K562 (cell line): ENCODE measurements around the gene CAPZB. TPM values are rescaled to one million over a fixed set of nuclear protein-coding genes. Genes with fewer than 3 reads are reported as not detected.

Experiments
- ATAC-seq: fragments of 200-7000 bp; cut with Tn5 transposase; 3 replicates; pipeline ENCODE4 v1.9.1; 2020; ENCODE audit warnings: moderate library complexity
- BruUV-seq: library from RNA; stranded (reverse); fragments of 400-500 nt; replicated peaks from 2 replicates; lab custom pipeline; 2021; lab: Mats Ljungman, UMichigan
- CTCF ChIA-PET: fragments of 300-600 bp; formaldehyde crosslinking; extraction: SDS; loops from one replicate; lab custom pipeline; 2021; ENCODE audit warnings: low intra/inter-chr PET ratio; lab: Yijun Ruan, JAX
- POLR2A ChIA-PET: fragments of 300-600, 350-650 bp; sonication (Branson Sonifier 250); formaldehyde crosslinking; extraction: SDS; loops from one replicate; lab custom pipeline; 2021; ENCODE audit warnings: antibody characterized with exemption, inconsistent platforms; lab: Yijun Ruan, JAX
- DNase-seq, 4 experiments: peaks; one replicate each; pipeline versions ENCODE4 v3.0.0 to v3.0.0-alpha.2; 2011 to 2018; ENCODE audit warnings: low spot score in 3 of 4, mixed read lengths in 3 of 4; ENCODE audit errors: extremely low read depth in 1 of 4
- FAIRE-seq: peaks from 2 replicates; lab custom pipeline; 2011; peaks lifted over from hg19 to GRCh38; lab: Jason Lieb, UNC
- H2AFZ ChIP-seq: 2 replicates; pipeline ENCODE4 v1.6.0; 2011; ENCODE audit warnings: low read depth, low read length, control low read depth, inconsistent platforms
- H3K27ac ChIP-seq: fragments of 200-600 bp; 3 replicates; pipeline ENCODE4 v1.8.0; 2011; ENCODE audit warnings: low read depth, mild to moderate bottlenecking, control low read depth, inconsistent platforms, low read length, moderate library complexity, mixed read lengths; ENCODE audit errors: extremely low read depth
- H3K27me3 ChIP-seq, 2 experiments: fragments of 300-600 bp in 1 of 2; 2 replicates in 1 of 2; 3 replicates in 1 of 2; pipeline versions ENCODE4 v1.6.0 to v1.8.0; 2011; ENCODE audit warnings: inconsistent platforms in 2 of 2, low read length in 2 of 2, mild to moderate bottlenecking in 1 of 2, mixed read lengths in 1 of 2, moderate library complexity in 1 of 2; ENCODE audit not compliant: control insufficient read depth in 2 of 2, insufficient read depth in 2 of 2
- H3K36me3 ChIP-seq: fragments of 300-600 bp; 3 replicates; pipeline ENCODE4 v1.8.0; 2011; ENCODE audit warnings: mild to moderate bottlenecking, low read length, inconsistent platforms; ENCODE audit not compliant: control insufficient read depth, insufficient read depth
- H3K4me1 ChIP-seq, 2 experiments: fragments of 200-600 bp in 1 of 2; replicated peaks in 1 of 2; 2 replicates in 1 of 2; 3 replicates in 1 of 2; pipeline versions ENCODE4 v1.5.1 to v1.8.0; 2011; ENCODE audit warnings: inconsistent platforms in 2 of 2, low read length in 2 of 2, mild to moderate bottlenecking in 1 of 2, mixed read lengths in 1 of 2, moderate library complexity in 1 of 2; ENCODE audit not compliant: control insufficient read depth in 2 of 2, insufficient read depth in 2 of 2
- H3K4me2 ChIP-seq: 2 replicates; pipeline ENCODE4 v1.6.1; 2011; ENCODE audit warnings: low read length, control low read depth, inconsistent platforms, mixed read lengths; ENCODE audit not compliant: insufficient read depth
- H3K4me3 ChIP-seq: fragments of 200-600 bp; sonication (generic), shearing (Covaris generic); 2 replicates; pipeline ENCODE4 v1.5.1; 2016; ENCODE audit warnings: control low read depth, inconsistent platforms
- H3K79me2 ChIP-seq: fragments of 200-600 bp; 3 replicates; pipeline ENCODE4 v1.8.0; 2011; ENCODE audit warnings: low read length, inconsistent platforms; ENCODE audit not compliant: control insufficient read depth, insufficient read depth
- H3K9ac ChIP-seq, 2 experiments: 2 replicates each; pipeline versions ENCODE4 v1.6.0 to v1.6.1; 2011; ENCODE audit warnings: low read depth in 2 of 2, low read length in 2 of 2, control low read depth in 1 of 2, inconsistent platforms in 1 of 2, mild to moderate bottlenecking in 1 of 2, mixed read lengths in 1 of 2; ENCODE audit not compliant: insufficient read depth in 1 of 2
- H3K9me1 ChIP-seq: one replicate; pipeline ENCODE4 v1.6.0; 2011; ENCODE audit warnings: inconsistent platforms, mild to moderate bottlenecking, low read length, moderate library complexity; ENCODE audit not compliant: control insufficient read depth, insufficient read depth
- H3K9me3 ChIP-seq: replicated peaks from 2 replicates; pipeline ENCODE4 v1.5.1; 2011; ENCODE audit warnings: low read depth, low read length, inconsistent platforms; ENCODE audit not compliant: control insufficient read depth, insufficient read depth
- H4K20me1 ChIP-seq: replicated peaks from 2 replicates; pipeline ENCODE4 v1.6.1; 2011; ENCODE audit warnings: low read length, inconsistent platforms, mixed read lengths; ENCODE audit not compliant: control insufficient read depth, insufficient read depth
- ESRRA ChIP-seq: fragments of 450-650 bp; IDR thresholded peaks from 2 replicates; pipeline ENCODE4 v1.6.1; 2014; ENCODE audit warnings: low read depth, mild to moderate bottlenecking, moderate library complexity, borderline replicate concordance
- MECOM ChIP-seq: fragments of 250-450 bp; sonication (Bioruptor Pico); IDR thresholded peaks from 2 replicates; pipeline ENCODE4 v1.8.0; 2022; ENCODE audit warnings: inconsistent platforms
- NFE2 ChIP-seq: IDR thresholded peaks from 2 replicates; pipeline ENCODE4 v1.6.1; 2014; ENCODE audit warnings: antibody characterized with exemption, low read depth
- TAF1 ChIP-seq: IDR thresholded peaks from 2 replicates; pipeline ENCODE4 v1.6.1; 2011; ENCODE audit warnings: mild to moderate bottlenecking, low read length, moderate library complexity; ENCODE audit not compliant: insufficient read depth, control insufficient read depth, severe bottlenecking; ENCODE audit errors: extremely low read depth
- ZNF197 ChIP-seq: fragments of 200-800 bp; sonication (Bioruptor generic); IDR thresholded peaks from 2 replicates; pipeline ENCODE4 v1.6.1; 2016; ENCODE audit warnings: low read depth, missing genetic modification characterization, missing compliant biosample characterization
- WGBS: fragments of 100-300 bp; shearing (Covaris generic); methylation state at CpG from one replicate; pipeline ENCODE4 v1.1.6; 2016; ENCODE audit warnings: low coverage, mixed read lengths; ENCODE audit not compliant: insufficient coverage; ENCODE audit errors: missing lambda C conversion rate; 5-methylcytosine and 5-hydroxymethylcytosine counted together
- in situ Hi-C: fragments of 300-500 bp; cut with MboI; formaldehyde crosslinking; loops from 4 replicates; pipeline ENCODE4 v1.15.0; 2018; ENCODE audit warnings: inconsistent platforms, mixed read lengths
- intact Hi-C: fragments of 100-400 bp; cut with micrococcal nuclease; formaldehyde crosslinking; loops from 2 replicates; pipeline ENCODE4 v1.14.2; 2022
- polyA plus RNA-seq, 8 experiments: library from polyadenylated mRNA; depleted of rRNA in 4 of 8; stranded (reverse) in 5 of 8; unstranded in 3 of 8; fragments of >200 nt; fragmentation: Nextera tagmentation in 2 of 8; fragmentation: Illumina TruSeq in 1 of 8; extraction: Ambion mirVana in 2 of 8; extraction: Trizol in 1 of 8; gene quantifications; 2 replicates each; pipeline versions ENCODE4 v1.2.1 to v1.2.3, GENCODE V29; 2011 to 2014; ENCODE audit warnings: inconsistent platforms in 1 of 8, missing spikeins in 1 of 8
- total RNA-seq, 7 experiments: library from RNA; depleted of rRNA in 6 of 7; stranded (reverse); fragments of >200 nt in 6 of 7; fragmentation: Illumina TruSeq in 2 of 7; extraction: Trizol in 2 of 7; gene quantifications; 2 replicates each; pipeline versions ENCODE4 v1.2.1 to v1.2.3, GENCODE V29; 2011 to 2021; ENCODE audit warnings: low replicate concordance in 1 of 7
- TF ChIP-seq, protein P1 (sequence below): fragments of 200-800 bp; sonication (Bioruptor generic); IDR thresholded peaks from 2 replicates; pipeline ENCODE4 v1.6.1; 2016; ENCODE audit warnings: missing genetic modification characterization, missing compliant biosample characterization
- TF ChIP-seq, protein P2 (sequence below): fragments of 450-650 bp; IDR thresholded peaks from 2 replicates; pipeline ENCODE4 v1.6.1; 2017; ENCODE audit warnings: antibody characterized with exemption, mild to moderate bottlenecking
- TF ChIP-seq, protein P3 (sequence below): sonication (generic); formaldehyde crosslinking; IDR thresholded peaks from 2 replicates; pipeline ENCODE4 v1.8.0; 2023; ENCODE audit warnings: mild to moderate bottlenecking, missing genetic modification reagents

CAPZB gene
- total and polyA plus RNA-seq, 9 of the 15 experiments (the other 6 are each of a cell fraction or from before 2014, with no cell fraction given): 57.6 to 297 (median 125) TPM

DNA sequence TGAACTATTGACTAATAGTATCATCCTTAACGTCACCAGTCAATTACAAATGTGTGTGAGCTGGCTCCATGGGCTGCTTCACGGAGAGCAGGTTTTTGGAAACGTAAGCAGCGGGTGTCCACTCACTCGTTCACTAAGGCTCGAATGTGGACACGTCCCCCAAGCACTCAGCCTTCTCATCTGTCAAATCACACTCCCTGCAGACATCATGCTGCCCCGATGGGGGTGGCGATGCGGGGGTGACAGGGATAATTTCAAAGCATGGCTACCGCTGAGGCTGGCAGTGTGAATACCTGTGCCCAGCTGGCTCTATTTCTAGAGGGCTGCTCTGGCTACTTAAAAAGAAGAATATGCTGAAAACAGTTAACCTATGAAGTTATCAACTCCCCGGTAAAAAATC, 71.3 kb downstream of the CAPZB start:
- DNase-seq (no peak), ATAC-seq (no peak), FAIRE-seq (no peak)
- no peak overlapping the region for H3K4me2 ChIP-seq
- peaks cover 0 to 3% of the 10 kb centered on the region in 2 experiments; a peak in 2 of 5 replicates for H3K4me1 ChIP-seq
- BruUV-seq: no TSS peak
- in situ Hi-C loops: no loop called here
- H4K20me1 ChIP-seq: peaks cover 4% of the 10 kb centered on the region; the same call in 1 of the 2 replicates
- H3K36me3 ChIP-seq: peaks cover 41% of the 10 kb centered on the region; the same call in 2 of the 3 replicates
- peak overlapping the region in 1 of 2 experiments; percentile 29; a peak in 1 of 4 replicates for H3K9ac ChIP-seq
- POLR2A ChIA-PET: interaction anchor here (0.5 to 1.4 kb wide), 4 partner anchors 8 to 60 kb away, joined by 3 to 6 read pairs (median 3); no protein-coding TSS in a partner anchor
- H2AFZ ChIP-seq: no peak overlapping the region
- WGBS: 83% methylated on average over 12 of the region's 12 CpGs
- H3K79me2 ChIP-seq: peaks cover 19% of the 10 kb centered on the region
- no peaks in the 10 kb centered on the region for H3K27me3 ChIP-seq
- CTCF ChIA-PET: no interaction called here
- intact Hi-C loops: no loop called here
- no peak overlapping the region for H3K4me3 ChIP-seq
- H3K9me1 ChIP-seq: peaks cover 5% of the 10 kb centered on the region
- no peak overlapping the region for H3K27ac ChIP-seq
- H3K9me3 ChIP-seq: no peaks in the 10 kb centered on the region
- TF ChIP-seq, protein P1, sequence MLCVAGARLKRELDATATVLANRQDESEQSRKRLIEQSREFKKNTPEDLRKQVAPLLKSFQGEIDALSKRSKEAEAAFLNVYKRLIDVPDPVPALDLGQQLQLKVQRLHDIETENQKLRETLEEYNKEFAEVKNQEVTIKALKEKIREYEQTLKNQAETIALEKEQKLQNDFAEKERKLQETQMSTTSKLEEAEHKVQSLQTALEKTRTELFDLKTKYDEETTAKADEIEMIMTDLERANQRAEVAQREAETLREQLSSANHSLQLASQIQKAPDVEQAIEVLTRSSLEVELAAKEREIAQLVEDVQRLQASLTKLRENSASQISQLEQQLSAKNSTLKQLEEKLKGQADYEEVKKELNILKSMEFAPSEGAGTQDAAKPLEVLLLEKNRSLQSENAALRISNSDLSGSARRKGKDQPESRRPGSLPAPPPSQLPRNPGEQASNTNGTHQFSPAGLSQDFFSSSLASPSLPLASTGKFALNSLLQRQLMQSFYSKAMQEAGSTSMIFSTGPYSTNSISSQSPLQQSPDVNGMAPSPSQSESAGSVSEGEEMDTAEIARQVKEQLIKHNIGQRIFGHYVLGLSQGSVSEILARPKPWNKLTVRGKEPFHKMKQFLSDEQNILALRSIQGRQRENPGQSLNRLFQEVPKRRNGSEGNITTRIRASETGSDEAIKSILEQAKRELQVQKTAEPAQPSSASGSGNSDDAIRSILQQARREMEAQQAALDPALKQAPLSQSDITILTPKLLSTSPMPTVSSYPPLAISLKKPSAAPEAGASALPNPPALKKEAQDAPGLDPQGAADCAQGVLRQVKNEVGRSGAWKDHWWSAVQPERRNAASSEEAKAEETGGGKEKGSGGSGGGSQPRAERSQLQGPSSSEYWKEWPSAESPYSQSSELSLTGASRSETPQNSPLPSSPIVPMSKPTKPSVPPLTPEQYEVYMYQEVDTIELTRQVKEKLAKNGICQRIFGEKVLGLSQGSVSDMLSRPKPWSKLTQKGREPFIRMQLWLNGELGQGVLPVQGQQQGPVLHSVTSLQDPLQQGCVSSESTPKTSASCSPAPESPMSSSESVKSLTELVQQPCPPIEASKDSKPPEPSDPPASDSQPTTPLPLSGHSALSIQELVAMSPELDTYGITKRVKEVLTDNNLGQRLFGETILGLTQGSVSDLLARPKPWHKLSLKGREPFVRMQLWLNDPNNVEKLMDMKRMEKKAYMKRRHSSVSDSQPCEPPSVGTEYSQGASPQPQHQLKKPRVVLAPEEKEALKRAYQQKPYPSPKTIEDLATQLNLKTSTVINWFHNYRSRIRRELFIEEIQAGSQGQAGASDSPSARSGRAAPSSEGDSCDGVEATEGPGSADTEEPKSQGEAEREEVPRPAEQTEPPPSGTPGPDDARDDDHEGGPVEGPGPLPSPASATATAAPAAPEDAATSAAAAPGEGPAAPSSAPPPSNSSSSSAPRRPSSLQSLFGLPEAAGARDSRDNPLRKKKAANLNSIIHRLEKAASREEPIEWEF (CRISPR knock-in tag): no peak
- TF ChIP-seq, protein P2, sequence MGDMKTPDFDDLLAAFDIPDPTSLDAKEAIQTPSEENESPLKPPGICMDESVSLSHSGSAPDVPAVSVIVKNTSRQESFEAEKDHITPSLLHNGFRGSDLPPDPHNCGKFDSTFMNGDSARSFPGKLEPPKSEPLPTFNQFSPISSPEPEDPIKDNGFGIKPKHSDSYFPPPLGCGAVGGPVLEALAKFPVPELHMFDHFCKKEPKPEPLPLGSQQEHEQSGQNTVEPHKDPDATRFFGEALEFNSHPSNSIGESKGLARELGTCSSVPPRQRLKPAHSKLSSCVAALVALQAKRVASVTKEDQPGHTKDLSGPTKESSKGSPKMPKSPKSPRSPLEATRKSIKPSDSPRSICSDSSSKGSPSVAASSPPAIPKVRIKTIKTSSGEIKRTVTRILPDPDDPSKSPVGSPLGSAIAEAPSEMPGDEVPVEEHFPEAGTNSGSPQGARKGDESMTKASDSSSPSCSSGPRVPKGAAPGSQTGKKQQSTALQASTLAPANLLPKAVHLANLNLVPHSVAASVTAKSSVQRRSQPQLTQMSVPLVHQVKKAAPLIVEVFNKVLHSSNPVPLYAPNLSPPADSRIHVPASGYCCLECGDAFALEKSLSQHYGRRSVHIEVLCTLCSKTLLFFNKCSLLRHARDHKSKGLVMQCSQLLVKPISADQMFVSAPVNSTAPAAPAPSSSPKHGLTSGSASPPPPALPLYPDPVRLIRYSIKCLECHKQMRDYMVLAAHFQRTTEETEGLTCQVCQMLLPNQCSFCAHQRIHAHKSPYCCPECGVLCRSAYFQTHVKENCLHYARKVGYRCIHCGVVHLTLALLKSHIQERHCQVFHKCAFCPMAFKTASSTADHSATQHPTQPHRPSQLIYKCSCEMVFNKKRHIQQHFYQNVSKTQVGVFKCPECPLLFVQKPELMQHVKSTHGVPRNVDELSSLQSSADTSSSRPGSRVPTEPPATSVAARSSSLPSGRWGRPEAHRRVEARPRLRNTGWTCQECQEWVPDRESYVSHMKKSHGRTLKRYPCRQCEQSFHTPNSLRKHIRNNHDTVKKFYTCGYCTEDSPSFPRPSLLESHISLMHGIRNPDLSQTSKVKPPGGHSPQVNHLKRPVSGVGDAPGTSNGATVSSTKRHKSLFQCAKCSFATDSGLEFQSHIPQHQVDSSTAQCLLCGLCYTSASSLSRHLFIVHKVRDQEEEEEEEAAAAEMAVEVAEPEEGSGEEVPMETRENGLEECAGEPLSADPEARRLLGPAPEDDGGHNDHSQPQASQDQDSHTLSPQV: no peak
- TF ChIP-seq ESRRA (no peak), ZNF197 (no peak), NFE2 (no peak), TAF1 (no peak), MECOM (CRISPR knock-in tag) (no peak)
- TF ChIP-seq, protein P3, sequence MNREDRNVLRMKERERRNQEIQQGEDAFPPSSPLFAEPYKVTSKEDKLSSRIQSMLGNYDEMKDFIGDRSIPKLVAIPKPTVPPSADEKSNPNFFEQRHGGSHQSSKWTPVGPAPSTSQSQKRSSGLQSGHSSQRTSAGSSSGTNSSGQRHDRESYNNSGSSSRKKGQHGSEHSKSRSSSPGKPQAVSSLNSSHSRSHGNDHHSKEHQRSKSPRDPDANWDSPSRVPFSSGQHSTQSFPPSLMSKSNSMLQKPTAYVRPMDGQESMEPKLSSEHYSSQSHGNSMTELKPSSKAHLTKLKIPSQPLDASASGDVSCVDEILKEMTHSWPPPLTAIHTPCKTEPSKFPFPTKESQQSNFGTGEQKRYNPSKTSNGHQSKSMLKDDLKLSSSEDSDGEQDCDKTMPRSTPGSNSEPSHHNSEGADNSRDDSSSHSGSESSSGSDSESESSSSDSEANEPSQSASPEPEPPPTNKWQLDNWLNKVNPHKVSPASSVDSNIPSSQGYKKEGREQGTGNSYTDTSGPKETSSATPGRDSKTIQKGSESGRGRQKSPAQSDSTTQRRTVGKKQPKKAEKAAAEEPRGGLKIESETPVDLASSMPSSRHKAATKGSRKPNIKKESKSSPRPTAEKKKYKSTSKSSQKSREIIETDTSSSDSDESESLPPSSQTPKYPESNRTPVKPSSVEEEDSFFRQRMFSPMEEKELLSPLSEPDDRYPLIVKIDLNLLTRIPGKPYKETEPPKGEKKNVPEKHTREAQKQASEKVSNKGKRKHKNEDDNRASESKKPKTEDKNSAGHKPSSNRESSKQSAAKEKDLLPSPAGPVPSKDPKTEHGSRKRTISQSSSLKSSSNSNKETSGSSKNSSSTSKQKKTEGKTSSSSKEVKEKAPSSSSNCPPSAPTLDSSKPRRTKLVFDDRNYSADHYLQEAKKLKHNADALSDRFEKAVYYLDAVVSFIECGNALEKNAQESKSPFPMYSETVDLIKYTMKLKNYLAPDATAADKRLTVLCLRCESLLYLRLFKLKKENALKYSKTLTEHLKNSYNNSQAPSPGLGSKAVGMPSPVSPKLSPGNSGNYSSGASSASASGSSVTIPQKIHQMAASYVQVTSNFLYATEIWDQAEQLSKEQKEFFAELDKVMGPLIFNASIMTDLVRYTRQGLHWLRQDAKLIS (CRISPR knock-in tag): no peak
